ENCODE results near the gene GNAT3. TPM values are rescaled to one million over a fixed set of nuclear protein-coding genes. Genes with fewer than 3 reads are reported as not detected.
A peak's percentile ranks its signal among the peaks of the same experiment; 100 is the strongest.

GNAT3 gene
- total RNA-seq, 1 donor from 2014 or later = not detected

GRCh38 chr7:80464211-80464610 lies 47.7 kb downstream of the GNAT3 start:
- no peak for DNase-seq (ENCODE audit: low read depth, low spot score)

- peak; percentile 3 for DNase-seq (ENCODE audit: low read depth, low spot score)
Measured at GRCh38 chr7:80463272-80463920, 48.5 kb downstream of the GNAT3 start.

DNA sequence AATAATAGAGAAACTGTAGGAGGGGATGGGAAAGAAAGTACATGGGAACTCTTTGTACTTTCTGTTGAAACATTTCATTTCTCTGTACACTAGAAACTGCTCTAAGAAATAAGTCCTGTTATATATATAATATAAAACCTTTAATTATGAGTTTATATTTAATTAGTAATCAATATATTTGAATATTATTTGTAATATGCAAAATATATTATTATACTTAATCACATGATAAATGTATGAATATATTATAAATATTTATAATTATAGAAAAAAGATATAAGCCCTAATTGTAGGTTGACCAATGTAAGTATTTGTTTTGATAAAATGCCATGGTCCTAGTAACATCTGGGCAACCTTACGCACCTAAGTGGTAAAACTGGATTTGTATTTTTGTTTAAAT lies 51.0 kb downstream of the GNAT3 start:
- no peak for DNase-seq (ENCODE audit: low read depth, low spot score)

- DNase-seq (ENCODE audit: low read depth, low spot score) = no peak
Measured at GRCh38 chr7:80459776-80460510, 51.9 kb downstream of the GNAT3 start.

- no peak for DNase-seq (ENCODE audit: low read depth, low spot score)
Measured at GRCh38 chr7:80458822-80459725, 52.8 kb downstream of the GNAT3 start.

- no peak for DNase-seq (ENCODE audit: low read depth, low spot score)
Measured at GRCh38 chr7:80453699-80454340, 58.0 kb downstream of the GNAT3 start.

- no peak for DNase-seq (ENCODE audit: low read depth, low spot score)
Measured at GRCh38 chr7:80450621-80451308, 61.1 kb downstream of the GNAT3 start.

DNA sequence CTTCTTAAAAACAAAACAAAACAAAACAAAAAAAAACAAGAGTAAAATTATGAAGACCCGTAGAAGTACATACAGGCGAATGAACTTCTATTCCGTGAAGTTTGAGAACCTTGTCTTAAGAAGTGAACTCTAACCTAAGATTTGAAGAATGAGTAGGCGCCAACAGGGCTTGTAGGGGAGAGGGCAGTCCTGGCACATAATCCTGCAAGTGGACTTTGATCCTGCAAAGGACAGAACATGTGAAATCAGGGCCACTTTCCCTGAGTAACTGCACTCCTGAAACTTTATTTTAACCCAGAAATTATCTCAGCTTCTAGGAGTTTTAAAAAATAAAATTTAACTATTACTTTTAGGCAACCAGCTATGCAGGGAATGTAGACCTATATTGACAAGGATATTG lies 62.0 kb downstream of the GNAT3 start:
- DNase-seq (ENCODE audit: low read depth, low spot score) = no peak

- no peak for DNase-seq (ENCODE audit: low read depth, low spot score)
Measured at GRCh38 chr7:80445351-80445750, 66.5 kb downstream of the GNAT3 start.

DNA sequence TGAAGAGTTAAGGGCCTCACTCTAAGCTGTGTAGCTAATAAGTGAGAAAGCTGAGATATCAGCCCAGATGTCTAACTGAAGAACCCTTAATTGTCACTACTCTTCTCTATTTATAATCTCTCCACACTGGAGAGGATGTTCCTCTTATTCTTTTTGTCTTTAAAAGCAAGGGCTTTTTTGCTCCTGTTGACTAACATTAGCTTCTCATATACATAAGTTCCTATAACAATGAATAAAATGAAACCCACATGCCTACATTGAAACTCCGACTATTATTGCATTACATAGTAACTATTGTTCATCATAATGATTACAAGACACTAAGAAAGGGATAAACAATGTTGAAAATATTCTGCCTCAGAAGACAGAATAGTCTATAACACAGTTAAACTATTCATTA lies 67.1 kb downstream of the GNAT3 start:
- no peak for DNase-seq (ENCODE audit: low read depth, low spot score)

DNA sequence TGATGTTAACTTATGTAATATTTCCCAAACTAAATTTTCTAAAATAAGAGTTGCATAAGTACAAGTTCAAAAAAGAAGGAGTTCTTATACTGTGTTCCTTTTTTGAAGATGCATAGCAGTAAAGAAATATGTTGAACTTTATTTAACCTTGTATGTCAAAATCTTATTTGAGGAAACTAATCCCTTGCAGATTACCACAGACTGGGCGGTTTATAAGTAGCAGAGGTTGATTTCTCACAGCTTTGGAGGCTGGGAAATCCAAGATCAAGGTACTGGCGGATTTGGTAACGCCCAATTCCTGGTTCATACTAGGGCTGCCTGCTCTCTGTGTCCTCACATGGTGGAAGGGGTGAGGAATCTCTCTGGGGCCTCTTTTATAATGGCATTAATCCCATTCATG lies 68.5 kb downstream of the GNAT3 start:
- DNase-seq (ENCODE audit: low read depth, low spot score) = no peak

GRCh38 chr7:80440883-80441282 lies 71.0 kb downstream of the GNAT3 start:
- DNase-seq (ENCODE audit: low read depth, low spot score) = no peak

DNA sequence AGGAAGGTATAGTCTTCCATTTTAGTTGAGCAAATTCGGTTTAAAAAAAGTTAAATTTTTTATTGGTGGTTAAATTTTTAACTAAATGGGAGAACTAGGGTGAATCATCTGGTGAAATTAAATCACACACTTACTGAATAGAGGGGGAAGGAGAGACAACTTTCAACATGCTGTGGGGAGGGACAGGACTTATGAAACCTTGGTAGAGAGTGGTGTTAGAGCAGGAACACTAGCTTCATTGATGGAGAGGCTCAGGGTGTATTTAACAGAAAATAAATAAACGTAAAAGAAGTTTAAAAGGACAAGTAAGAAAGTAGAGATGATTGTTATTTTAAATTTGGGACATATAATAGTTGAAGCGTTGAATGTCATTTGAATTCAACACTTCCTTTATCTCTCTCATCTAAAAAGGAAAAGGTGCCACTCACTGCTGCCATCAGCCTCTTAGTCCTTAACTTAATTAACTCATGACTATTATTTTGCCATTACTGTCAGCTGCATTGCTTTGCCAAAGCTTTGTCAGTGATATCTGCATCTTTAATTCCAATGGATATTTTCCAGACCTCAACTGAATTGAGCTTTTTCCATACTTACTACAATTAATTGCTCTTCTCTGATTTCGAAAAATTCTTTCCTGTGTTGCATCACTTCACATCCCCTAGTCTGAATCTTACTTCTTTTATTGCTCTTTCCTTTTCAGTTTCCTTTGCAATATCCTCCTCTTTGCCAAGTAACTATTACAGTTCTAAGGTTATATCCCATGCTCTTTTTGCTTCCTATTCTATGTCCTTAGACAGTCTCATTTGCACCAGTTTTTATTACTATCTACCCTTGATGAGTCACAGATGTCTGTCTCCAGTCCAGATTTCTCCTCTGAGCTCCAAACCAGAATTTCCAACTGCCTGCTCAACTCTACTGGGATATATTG lies 71.7 kb downstream of the GNAT3 start:
- no peak for DNase-seq (ENCODE audit: low read depth, low spot score)

DNA sequence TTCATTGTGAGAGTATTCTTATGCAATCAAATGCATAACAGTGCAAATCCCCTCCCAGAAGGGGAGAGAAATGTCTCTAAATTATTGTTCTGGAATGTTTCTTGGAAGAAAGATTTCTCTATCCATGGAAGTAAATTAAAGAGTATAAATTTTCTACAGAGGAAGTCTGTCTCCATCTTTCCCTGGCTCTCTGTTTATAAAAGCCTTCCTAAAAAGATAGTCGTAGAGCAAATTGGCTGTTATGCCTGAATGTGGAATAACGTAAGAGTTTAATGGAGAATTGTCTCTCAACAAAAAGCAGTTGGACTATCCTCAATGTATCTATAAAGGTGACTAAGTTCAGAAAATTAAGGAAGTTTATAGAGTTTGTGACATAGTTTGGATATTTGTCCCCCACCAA lies 76.3 kb downstream of the GNAT3 start:
- DNase-seq (ENCODE audit: low read depth, low spot score) = no peak

- no peak for DNase-seq (ENCODE audit: low read depth, low spot score)
Measured at GRCh38 chr7:80434047-80434446, 77.8 kb downstream of the GNAT3 start.

DNA sequence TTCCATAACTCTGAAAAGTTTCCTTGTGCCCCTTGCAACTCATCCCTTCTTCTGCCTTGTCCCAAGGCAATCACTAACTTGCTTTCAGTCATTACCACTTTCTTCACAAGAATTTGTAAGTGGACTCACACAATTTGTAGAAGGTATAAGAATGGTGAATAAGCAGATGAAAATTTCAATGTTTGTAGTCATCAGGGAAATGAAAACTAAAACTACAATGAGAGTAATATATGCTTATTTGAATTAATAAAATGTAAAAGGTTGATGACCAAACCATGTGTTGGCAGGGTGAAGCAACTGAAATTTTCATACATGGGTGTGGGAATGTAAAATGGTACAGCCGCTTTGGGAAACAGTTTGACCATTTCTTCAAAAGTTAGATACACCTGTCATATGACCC lies 79.7 kb downstream of the GNAT3 start:
- DNase-seq (ENCODE audit: low read depth, low spot score) = no peak

DNA sequence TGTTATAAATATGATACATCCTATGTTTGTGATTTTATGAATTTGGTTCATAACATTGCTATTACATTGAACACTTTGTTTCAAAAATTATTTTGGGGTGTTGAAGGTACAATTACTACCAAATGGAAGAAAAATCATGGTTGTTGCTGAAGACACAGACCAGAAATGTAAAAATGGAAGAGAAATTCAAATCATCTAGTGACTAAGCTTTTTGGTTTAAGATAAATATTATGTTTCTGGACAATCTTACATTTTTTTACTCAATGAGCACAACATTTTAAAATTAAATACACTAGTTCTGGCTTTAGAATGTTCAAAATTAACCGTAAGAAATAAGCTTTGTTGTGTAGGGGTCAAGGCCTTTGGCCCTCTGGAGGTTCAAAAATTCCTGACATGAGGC lies 82.7 kb downstream of the GNAT3 start:
- no peak for DNase-seq (ENCODE audit: low read depth, low spot score)

- peak; percentile 8 for DNase-seq (ENCODE audit: low read depth, low spot score)
Measured at GRCh38 chr7:80428161-80429054, 83.5 kb downstream of the GNAT3 start.

DNA sequence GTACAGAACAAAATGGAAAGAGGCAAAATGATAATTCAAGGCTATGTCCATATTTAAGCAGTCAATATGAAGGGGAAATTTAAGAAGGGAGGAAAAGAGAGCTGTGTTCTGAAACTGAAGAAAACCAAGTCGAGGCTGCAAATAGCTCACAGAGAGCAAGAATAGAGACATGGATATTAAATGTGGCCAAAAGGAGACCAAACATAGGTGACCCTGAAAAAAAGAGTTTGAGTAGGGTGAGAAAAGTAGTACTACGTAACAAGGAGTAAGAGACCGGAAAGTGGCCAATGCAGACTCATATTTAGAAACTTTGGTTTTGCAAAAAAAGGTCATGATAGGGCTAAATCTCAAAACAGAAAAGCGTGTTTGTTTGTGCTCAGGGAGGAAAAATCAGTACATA lies 84.6 kb downstream of the GNAT3 start:
- DNase-seq (ENCODE audit: low read depth, low spot score) = no peak

Measured in pulmonary artery endothelial cell (primary cell).